ENCODE measurements around the gene CHID1. TPM values are rescaled to one million over a fixed set of nuclear protein-coding genes. Genes with fewer than 3 reads are reported as not detected.
A peak's percentile ranks its signal among the peaks of the same experiment; 100 is the strongest.

Gene CHID1
- total RNA-seq, 2 donors from 2014 or later = 46.9 to 78.7 TPM

DNA sequence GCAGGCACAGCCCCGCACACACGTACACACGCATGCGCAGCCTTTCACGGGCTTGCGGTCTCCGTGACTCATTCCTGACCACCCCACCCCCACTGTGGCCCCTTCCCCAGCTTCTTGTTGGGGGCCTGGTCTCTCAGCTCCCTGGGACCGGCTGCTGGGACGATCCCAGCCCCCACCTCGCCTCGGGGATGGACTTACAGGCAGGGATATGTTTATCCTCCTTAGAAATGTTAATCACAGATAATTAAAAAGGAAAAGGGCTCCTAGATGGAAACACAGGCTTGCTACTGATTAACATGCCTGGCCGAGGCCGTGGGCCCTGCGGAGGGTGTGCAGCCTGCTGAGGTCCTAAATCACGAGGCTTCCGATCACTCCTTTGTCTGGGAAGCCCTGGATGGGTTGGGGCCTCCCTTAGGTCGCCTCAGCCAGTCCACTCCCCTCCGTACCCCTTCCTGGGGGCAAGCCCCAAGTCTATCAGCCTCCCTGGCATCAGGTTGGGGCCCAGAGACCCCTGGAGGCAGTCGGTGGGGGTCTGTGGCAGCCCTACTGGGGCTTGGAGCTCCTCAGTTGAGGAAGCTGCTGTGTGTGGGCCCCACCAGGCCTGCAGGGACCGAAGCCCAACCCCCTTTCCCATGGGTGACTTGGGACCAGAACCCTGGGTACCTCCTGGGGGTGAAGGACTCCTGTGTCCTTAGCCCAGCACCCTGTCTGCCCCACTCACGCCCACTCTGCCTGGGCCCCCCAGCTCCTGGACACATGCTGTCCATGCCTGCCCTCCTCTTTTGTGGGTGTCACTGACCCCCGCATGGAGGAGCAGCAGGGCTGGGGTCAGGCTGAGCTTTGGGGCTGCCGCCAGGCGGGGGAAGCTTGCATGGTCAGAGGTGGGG lies 47.3 kb downstream of the CHID1 start:
- Histone ChIP-seq H3K9me3 (no peaks in the 10 kb centered on the region), H3K4me3 (no peak overlapping the region), H3K4me1 (peaks cover 0 to 39% of the 10 kb centered on the region in 2 donors), H3K27ac (no peak overlapping the region), H3K36me3 (peaks cover 35% of the 10 kb centered on the region), H3K27me3 (no peaks in the 10 kb centered on the region)
- TF ChIP-seq, protein P1, sequence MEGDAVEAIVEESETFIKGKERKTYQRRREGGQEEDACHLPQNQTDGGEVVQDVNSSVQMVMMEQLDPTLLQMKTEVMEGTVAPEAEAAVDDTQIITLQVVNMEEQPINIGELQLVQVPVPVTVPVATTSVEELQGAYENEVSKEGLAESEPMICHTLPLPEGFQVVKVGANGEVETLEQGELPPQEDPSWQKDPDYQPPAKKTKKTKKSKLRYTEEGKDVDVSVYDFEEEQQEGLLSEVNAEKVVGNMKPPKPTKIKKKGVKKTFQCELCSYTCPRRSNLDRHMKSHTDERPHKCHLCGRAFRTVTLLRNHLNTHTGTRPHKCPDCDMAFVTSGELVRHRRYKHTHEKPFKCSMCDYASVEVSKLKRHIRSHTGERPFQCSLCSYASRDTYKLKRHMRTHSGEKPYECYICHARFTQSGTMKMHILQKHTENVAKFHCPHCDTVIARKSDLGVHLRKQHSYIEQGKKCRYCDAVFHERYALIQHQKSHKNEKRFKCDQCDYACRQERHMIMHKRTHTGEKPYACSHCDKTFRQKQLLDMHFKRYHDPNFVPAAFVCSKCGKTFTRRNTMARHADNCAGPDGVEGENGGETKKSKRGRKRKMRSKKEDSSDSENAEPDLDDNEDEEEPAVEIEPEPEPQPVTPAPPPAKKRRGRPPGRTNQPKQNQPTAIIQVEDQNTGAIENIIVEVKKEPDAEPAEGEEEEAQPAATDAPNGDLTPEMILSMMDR (IDR thresholded peaks at IDR 0.05) = no peak
- DNase-seq (ENCODE audit: low spot score) = no peak

DNA sequence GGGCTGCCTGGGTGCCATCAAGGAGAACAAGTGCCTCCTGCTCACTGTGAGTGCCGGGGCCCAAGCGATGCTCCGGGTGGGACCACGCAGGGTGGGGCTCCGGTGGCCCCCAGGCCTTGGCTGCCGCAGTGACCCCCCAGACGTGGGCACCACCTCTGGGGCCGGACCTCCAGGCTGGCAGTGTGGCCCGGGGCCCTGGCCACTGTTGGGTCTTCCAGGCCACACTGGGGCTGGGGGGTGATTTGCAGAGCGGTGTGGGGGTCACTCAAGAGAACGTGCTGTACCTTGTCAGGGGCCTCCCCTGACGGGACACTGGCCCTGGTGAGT lies 48.0 kb downstream of the CHID1 start:
- no peaks in the 10 kb centered on the region for H3K9me3 ChIP-seq
- H3K4me1 ChIP-seq = peaks cover 0 to 39% of the 10 kb centered on the region in 2 donors
- DNase-seq (ENCODE audit: low spot score) = no peak
- TF ChIP-seq, protein P1 (IDR thresholded peaks at IDR 0.05) = no peak
- H3K36me3 ChIP-seq = peaks cover 35% of the 10 kb centered on the region
- H3K27ac ChIP-seq = no peak overlapping the region
- no peaks in the 10 kb centered on the region for H3K27me3 ChIP-seq
- H3K4me3 ChIP-seq = no peak overlapping the region

DNA sequence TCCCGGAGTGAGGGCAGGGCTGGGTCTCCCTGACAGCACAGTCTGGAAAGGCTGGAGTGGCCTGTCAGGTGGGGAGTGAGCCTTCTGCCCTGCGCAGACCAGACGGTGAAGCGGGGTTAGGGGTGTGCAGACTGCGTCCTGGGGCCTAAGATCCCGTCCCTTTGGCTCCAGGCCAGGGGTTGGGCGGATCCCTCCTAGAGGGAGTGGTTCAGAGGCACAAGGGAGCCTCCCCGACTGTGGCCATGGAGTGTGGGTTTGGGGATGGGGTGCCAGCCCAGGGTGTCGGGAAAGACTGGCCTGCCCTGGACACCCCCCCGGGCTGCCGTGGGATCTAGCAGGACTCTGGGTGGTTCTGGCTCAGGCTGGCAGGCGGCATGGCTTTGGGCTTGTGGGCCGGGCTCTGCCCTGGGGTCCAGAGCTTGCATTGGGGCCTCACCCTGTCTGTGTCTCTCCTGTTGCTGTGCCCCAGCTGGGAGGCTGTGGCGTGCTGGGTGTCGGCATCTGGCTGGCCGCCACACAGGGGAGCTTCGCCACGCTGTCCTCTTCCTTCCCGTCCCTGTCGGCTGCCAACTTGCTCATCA lies 48.4 kb downstream of the CHID1 start:
- DNase-seq (ENCODE audit: low spot score) = no peak
- H3K4me1 ChIP-seq = peaks cover 0 to 39% of the 10 kb centered on the region in 2 donors
- TF ChIP-seq, protein P1 (IDR thresholded peaks at IDR 0.05) = no peak
- peaks cover 35% of the 10 kb centered on the region for H3K36me3 ChIP-seq
- H3K9me3 ChIP-seq = no peaks in the 10 kb centered on the region
- H3K4me3 ChIP-seq = no peak overlapping the region
- no peaks in the 10 kb centered on the region for H3K27me3 ChIP-seq
- peak overlapping the region in 1 of 2 donors; percentile 26 for H3K27ac ChIP-seq

DNA sequence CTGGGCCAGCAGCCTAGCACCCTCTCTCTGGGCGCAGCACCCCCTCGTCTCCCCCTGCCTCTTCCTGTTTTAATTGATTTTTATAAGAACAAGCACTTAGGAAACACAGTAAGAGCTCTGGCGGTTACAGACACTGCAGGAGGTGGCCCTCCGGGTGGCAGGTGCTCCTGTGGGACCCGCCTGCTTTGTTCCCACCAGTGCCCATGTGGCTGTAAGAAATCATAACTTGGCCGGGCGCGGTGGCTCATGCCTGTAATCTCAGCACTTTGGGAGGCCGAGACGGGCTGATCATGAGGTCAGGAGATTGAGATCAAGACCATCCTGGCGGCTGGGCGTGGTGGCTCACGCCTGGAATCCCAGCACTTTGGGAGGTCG lies 49.5 kb downstream of the CHID1 start:
- Histone ChIP-seq H3K27ac (peak overlapping the region in 1 of 2 donors; percentile 54), H3K27me3 (no peaks in the 10 kb centered on the region), H3K36me3 (peaks cover 25% of the 10 kb centered on the region), H3K9me3 (no peaks in the 10 kb centered on the region), H3K4me1 (peaks cover 0 to 49% of the 10 kb centered on the region in 2 donors), H3K4me3 (no peak overlapping the region)
- TF ChIP-seq, protein P1 (IDR thresholded peaks at IDR 0.05) = no peak
- no peak for DNase-seq (ENCODE audit: low spot score)

DNA sequence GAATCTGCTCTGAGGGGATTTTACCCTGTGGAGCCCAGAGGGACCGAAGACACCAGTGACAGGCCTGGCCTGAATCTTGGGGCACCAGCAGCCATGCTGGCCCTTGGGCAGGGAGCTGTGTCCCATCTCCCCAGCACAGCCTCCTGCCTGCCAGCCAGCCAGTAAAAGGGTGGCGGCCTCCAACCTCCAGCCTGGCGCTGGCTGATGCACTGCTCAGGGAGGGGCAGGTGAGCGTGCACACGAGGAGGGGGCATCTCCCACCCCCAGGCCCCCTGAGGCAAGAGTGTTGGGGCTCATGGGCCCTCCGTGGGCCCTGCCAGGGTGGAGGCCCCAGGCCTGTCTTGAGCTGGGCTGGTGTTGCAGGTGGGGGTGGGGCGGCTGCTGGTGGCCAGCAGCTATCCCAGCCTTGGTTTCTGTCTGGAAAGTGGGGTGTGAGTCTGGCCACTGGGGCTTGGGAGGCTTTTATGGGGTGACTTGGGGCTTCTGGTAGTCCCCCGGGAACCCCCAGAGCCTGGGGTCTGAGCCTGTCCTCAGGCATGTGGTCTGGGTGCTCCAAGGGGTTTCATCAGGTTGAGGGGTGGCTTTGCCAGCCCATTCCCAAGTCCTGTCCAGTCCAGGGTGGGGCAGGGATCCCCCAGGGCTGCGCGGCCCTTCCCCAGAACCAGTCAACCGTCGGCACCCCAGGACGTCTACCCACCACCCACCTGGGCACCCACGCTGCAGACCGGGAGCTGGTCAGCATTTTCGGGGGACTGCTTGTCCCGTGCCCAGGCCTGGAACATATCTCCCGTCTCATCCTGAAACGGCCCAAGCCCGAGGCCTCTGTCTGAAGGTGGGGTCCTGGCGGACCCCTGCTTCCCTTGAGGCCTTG lies 50.1 kb downstream of the CHID1 start:
- Histone ChIP-seq H3K4me1 (peaks cover 0 to 55% of the 10 kb centered on the region in 2 donors), H3K27ac (peak overlapping the region; percentile 32 to 54), H3K9me3 (no peaks in the 10 kb centered on the region), H3K36me3 (peaks cover 19% of the 10 kb centered on the region), H3K27me3 (no peaks in the 10 kb centered on the region), H3K4me3 (peak overlapping the region in 1 of 2 donors; percentile 2)
- TF ChIP-seq, protein P1 (IDR thresholded peaks at IDR 0.05) = no peak
- DNase-seq (ENCODE audit: low spot score) = no peak
